ENCODE data around the gene MAP3K19.
"Not testable (repeated sequence)": the region's sequence is repeated elsewhere in the genome, so short reads cannot be mapped to it uniquely, and the experiment has no call there.

MAP3K19 gene

DNA sequence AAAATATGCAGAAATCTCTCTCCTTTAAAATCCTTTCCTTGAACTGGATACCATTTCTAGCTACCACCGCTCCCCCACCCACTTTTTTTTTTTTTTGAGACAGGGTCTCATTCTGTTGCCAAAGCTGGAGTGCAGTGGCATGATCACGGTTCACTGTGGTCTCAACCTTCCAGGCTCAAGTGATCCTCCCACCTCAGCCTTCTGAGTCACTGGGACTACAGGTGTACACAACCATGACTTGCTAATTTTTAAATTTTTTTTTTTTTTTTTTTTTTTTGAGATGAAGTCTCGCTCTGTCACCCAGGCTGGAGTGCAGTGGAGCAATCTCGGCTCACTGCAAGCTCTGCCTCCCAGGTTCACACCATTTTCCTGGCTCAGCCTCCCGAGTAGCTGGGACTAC lies 70.1 kb downstream of the MAP3K19 start:
- DNase-seq: not testable (repeated sequence)

DNA sequence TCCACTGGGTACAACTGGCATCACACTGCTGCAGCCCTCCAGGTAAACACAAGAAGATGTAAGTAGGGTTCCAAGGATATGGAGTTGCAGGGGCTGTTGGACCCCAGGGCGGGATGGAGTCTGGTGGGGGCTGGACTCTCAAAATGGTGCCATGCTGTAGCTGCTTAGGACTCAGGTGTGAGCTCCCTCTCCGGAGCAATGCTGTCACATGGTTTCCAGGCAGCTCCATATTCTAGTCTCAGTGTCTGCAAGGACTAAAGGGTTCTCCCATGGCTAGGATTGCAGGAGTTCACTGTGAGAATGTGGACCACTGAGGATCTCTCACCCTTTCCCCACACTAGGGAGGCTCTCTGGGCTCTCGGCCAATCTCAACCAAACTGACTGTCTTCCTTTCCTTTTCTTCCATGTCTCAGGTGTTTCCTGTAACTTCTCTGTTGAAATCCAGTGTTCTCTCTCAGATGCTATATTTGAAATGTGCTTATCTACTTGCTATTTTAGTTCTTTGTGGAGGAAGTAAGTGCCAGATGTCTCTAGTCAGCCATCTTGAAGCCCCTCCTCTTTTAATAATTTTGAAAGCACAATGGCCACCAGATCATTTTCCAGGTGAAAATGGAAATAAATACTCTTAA lies 71.1 kb downstream of the MAP3K19 start:
- DNase-seq: no peak

DNA sequence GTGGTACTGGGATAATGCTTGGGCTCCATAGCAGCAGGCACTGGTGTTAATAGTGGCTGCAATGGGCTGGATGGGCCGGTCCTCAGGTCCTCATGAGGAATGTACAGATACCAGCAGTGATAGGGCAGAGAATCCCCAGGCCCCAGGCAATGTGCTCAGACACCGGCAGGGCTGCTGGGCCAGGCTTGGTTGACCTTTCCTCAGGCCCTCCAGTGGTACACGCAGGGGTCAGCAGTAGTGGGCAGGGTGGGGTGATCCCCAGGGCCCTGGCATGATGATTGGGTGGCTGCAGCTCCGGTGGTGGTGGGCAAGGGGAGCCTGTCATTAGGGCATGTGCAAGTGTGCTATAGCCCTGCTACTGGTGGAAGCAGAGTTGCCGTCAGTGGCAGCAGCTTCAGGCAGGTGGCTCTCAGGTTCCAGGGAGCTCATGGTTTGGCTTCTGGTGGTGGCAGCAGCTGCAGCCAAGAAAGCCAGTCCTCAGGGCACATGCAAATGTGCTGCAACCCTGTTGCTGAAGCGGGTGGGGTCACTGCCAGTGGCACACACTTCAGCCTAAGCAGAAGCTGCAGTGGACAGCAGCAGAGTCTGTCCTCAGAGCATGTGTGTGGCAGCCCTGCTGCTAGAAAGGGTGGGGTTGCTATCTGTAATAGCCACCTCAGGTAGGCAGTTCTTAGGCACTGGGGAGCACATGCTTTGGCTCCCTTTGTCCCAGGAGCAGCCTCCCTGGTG lies 71.8 kb downstream of the MAP3K19 start:
- DNase-seq: no peak

DNA sequence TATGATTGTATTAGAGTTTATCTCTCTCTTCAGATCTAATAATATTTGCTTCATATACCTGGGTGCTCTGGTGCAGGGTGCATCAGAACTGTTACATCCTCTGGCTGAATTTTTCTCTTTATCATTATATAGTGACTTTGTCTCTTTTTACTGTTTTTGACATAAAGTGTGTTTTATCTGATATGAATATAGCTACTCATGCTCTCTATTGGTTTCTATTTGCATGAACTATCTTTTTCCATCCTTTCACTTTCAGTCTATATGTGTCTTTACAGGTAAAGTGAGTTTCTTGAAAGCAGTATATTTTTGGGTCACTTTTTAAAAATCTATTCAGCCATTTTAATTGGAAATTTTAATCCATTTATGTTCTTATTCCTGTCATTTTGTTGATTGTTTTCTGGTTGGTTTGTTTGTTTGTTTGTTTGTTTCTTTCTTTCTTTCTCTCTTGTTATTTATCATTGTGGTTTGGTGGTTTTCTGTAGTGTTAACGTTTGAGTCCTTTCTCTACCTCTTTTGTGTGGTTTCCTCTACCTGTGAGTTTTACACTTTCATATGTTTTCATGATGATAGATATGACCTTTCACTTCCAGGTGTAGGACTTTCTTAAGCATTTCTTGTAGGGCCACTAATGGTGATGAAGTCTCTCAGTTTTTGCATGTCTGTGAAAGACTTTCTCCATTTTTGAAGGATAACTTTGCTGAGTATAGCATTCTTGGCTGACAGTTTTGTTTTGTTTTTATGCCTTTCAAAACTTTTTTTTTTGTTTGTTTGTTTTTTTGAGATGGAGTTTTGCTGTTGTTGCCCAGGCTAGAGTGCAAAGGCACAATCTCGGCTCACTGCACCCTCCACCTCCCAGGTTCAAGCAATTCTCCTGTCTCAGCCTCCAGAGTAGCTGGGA lies 73.8 kb downstream of the MAP3K19 start:
- no peak for DNase-seq

DNA sequence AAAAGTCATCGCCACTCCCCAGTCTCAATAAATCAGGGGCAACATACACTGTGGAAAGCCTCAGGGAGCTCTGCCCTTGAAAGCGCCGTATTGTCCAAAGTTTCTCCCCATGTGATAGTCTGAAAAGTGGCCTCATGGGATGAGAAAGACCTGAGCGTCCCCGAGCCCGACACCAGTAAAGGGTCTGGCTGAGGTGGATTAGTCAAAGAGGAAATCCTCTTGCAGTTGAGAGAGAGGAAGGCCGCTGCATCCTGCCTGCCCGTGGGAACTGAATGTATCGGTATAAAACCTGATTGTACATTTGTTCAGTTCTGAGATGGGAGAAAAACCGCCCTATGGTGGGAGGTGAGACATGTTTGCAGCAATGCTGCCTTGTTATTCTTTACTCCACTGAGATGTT lies 80.1 kb downstream of the MAP3K19 start:
- not testable (repeated sequence) for DNase-seq

DNA sequence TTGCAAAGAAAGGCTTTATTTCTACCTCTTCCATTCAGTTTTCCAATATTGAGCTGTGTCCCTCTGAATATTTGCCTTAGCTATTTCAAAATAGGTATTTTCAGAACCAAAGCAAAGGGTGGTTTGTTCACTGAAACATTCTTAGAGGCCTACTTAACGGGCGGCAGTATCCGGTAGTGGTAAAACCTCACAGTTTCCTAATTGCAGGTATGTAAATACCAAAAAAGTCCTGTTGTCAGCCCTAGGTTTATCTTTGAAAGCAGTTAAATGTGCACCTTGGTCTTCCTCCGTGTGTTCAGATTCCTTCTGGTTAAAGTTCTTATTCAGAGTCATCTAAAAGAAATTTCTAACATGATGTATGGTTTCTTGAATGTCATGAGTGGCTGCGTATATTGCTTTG lies 89.8 kb downstream of the MAP3K19 start:
- no peak for DNase-seq

DNA sequence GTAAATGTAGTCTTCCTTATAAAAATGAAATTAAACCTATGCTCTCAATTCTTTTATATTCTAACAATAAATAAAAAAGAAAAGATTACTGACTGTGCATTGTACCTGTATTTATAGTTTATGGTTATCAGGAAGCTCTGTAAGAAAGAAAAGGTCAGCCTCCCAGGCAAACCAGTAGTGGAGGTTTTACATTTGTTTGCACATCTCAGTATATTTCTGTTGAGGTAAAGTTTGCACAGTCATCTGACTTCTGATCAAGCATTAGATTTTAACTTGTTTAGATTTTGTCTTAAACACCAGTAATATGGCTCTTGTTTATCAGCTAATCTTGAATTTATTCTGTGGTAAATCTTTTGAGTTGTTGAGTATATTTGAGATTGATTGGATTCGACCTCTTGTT lies 91.5 kb downstream of the MAP3K19 start:
- no peak for DNase-seq

- no peak for DNase-seq
These were observed 93.2 kb downstream of the MAP3K19 start for GRCh38 chr2:134954065-134954464.

DNA sequence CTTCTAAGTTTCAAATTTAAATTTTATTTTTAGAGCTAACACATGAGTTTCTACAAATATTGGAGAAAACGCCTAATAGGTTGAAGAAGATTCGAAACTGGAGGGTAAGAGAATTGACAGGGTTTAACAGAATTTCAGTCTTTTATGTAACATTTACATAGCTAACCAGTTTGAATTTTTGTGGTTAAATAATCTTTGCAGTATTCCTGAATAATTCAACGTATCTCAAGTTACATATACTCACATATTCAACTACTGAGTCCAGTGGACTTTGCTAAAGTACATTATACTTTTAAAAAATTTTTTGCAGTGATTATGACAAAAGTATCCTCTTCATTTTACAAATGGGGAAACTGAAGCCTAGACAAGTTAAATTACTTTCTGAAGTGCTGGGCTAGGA lies 94.6 kb downstream of the MAP3K19 start:
- DNase-seq: no peak

GRCh38 chr2:134950886-134951285 lies 96.4 kb downstream of the MAP3K19 start:
- DNase-seq: no peak

GRCh38 chr2:134949981-134950708 lies 97.1 kb downstream of the MAP3K19 start:
- no peak for DNase-seq

DNA sequence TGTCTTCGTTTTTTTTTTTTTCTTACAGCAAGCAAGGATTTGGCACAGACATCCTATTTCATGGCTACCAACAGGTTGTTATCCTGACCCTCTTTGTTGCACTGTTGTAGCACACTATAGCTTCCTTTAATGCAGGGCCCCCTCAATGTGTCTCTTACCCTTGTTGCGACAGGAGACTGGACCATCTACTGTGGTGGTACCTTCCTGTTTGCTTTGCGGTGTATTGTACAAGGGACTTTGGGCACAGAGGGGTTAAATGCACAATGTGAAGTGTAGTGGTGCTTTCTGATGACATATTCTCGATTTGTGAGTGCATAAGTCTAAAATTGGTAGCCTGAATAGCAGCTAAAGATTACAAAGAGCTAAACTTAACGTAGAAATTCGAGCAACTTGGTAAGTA lies 101.2 kb downstream of the MAP3K19 start:
- no peak for DNase-seq

- no peak for DNase-seq
These were observed 102.3 kb downstream of the MAP3K19 start for GRCh38 chr2:134944975-134945374.

- no peak for DNase-seq
These were observed 103.7 kb downstream of the MAP3K19 start for GRCh38 chr2:134943540-134943939.

DNA sequence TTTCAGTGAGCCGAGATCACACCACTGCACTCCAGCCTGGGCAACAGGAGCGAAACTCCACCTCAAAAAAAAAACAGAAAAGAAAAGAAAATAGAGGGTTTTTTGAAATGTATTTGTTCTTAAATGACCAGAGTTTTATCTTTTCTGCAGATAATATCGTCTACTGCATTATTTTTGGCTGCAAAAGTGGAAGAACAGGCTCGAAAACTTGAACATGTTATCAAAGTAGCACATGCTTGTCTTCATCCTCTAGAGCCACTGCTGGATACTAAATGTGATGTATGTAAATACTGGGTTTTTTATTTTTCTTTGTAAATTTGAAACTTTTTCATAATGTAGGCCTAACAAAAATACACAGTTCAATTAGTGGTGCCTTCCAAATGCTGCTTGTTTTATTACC lies 110.6 kb downstream of the MAP3K19 start:
- DNase-seq: no peak

DNA sequence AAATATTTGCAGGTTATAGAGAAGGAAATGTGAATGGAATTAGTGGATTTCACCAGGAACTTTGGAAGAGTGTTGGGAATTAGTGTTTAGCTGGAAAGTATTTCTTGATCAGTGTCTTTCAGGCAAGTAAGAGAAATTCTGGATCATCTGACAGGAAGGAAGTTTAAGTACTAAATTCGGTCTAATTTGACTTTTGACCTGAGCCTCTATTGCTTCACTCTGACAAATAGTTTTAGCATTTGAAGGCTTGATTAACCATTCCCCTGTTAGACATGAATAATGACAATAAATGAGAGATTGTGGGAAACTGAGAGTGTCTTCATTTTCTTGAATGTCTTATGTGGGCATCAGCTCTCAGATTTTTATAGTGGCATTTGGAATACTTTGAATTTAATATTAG lies 112.6 kb downstream of the MAP3K19 start:
- no peak for DNase-seq

DNA sequence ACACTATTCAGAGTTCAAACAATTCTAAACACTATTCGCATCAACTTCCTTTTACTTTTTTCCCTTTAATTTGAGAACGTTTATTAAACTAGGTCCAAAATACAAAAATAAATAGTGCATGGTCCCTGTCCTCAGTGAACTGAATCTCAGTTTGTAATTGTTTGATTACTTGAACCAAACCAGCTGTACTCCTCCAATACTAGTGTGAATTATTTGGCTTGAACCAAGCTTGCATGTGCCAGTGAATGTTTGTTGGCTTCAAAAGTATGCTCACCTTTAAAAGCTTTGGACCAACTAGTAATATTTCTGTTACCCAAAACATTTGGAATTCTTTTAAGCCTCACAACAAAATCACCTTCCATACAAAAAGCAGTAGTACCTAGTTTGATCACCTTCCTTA lies 113.1 kb downstream of the MAP3K19 start:
- no peak for DNase-seq

DNA sequence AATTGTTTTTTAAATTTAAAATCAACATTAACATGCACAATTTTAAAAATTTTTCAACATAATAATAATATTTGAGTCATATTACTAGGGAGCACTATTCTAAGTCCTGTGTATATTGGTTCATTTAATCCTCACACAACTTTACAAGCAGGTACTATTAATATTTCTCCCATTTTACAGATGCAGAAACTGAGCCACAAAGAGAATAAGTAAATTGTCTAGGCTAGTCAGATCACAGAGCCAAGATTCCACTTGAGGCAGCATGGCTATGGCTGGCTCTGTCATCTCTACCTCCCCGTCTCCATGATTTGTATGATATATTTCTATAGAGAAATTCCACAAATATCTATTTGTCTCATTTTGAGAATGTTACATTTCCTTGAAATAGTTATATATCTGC lies 113.5 kb downstream of the MAP3K19 start:
- DNase-seq: no peak

DNA sequence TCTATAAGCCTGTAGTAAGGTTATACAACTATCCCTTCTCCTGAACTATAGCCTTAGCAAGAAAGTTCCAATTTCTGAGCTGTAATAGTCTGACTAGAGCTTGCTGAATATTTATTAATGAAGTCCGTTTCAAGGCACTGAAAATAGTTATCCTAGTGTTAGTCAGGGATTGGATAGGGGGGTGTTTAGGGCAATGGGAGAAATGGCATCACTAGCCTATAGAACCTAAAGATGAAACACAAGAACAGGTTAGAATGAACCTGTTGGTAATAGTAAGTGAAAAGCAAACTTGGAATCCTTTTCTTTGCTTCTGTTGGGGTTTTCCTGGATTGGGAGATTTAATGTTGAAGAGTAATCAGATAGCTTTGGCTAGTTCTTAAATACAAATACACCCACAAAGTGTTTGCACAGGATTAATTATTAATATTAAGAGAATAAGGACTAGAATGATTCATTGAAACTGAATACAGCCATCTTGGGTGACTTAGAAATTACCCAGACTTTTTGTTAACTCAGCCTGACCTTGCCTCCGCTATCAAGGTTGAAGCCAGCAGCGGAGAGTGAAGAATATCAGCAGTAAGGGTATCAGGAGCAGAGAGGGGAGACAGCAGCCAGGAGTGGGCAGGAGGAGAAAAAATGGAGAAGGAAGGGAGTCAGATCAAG lies 114.3 kb downstream of the MAP3K19 start:
- no peak for DNase-seq

DNA sequence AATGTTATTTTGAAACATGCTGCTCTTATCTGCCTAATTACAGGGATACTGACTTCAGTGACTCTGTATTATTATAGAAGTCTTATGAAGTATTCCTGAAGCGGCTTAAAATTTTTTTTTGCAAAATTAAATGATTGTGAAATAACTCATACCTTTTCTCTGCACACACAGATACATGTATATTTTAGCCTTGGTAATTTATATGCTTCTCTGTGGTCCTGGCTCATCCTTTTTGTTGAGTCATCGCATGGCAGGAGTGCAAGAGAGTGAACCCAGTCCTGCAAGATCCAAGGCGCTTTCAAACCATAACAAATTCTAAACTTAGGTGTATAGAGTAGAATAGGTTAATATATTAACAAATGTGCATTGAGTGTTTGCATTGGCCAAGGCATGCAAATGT lies 120.1 kb downstream of the MAP3K19 start:
- no peak for DNase-seq

GRCh38 chr2:134926231-134926931 lies 120.9 kb downstream of the MAP3K19 start:
- no peak for DNase-seq

DNA sequence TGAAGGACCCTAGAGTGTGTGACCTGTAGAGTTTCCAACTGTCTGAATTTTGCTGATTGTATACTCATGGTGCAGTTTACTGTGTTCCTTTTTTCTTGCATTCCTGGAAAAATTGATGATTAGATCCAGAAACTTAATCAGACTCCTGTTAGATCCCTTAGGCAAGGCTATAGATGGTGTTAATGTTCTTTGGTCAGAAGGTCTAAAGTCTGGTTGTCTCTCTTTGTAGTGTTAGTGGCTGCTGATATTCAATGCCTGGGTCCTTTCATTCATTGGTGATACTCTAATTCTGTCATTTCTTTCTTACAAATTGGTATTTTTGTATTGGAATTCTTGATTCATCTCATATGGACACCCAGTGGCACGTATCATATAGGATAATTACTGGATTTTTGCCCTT lies 122.3 kb downstream of the MAP3K19 start:
- DNase-seq: no peak
